ENCODE results near the gene DMRTA2. TPM values are rescaled to one million over a fixed set of nuclear protein-coding genes. Genes with fewer than 3 reads are reported as not detected.
A peak's percentile ranks its signal among the peaks of the same experiment; 100 is the strongest.

The DMRTA2 gene
- total RNA-seq, 1 donor: under 0.01 TPM

- Histone ChIP-seq H3K4me1 (ENCODE audit: insufficient read depth, low read length) (no peaks in the 10 kb centered on the region), H3K27ac (ENCODE audit: low read depth, low read length) (no peak overlapping the region), H3K36me3 (ENCODE audit: insufficient read depth, low read length) (no peaks in the 10 kb centered on the region), H3K4me3 (ENCODE audit: insufficient read depth, low read length) (peak overlapping the region; percentile 44), H4K20me1 (ENCODE audit: insufficient read depth, low read length) (peaks cover 5% of the 10 kb centered on the region), H3K4me2 (ENCODE audit: insufficient read depth, low read length) (peak overlapping the region; percentile 58), H2AFZ (ENCODE audit: low read length) (no peak overlapping the region), H3K9me3 (ENCODE audit: low read depth, low read length) (no peaks in the 10 kb centered on the region), H3K27me3 (ENCODE audit: insufficient read depth, low read length) (peaks cover 82% of the 10 kb centered on the region), H3K79me2 (ENCODE audit: insufficient read depth, low read length) (no peaks in the 10 kb centered on the region)
- no peak for TF ChIP-seq CTCF (IDR thresholded peaks at IDR 0.05; ENCODE audit: extremely low read depth, low read depth, low read length)
- DNase-seq (ENCODE audit: insufficient read length, low spot score, missing footprints): no peak
Observed at GRCh38 chr1:50430010-50430405, 6.8 kb upstream of the DMRTA2 start.

- H3K4me1 ChIP-seq (ENCODE audit: insufficient read depth, low read length): no peaks in the 10 kb centered on the region
- DNase-seq (ENCODE audit: insufficient read length, low spot score, missing footprints): peak; percentile 81
- H3K79me2 ChIP-seq (ENCODE audit: insufficient read depth, low read length): no peaks in the 10 kb centered on the region
- no peaks in the 10 kb centered on the region for H3K9me3 ChIP-seq (ENCODE audit: low read depth, low read length)
- H3K27me3 ChIP-seq (ENCODE audit: insufficient read depth, low read length): peaks cover 100% of the 10 kb centered on the region
- peaks cover 5% of the 10 kb centered on the region for H4K20me1 ChIP-seq (ENCODE audit: insufficient read depth, low read length)
- no peaks in the 10 kb centered on the region for H3K36me3 ChIP-seq (ENCODE audit: insufficient read depth, low read length)
- no peak overlapping the region for H3K4me3 ChIP-seq (ENCODE audit: insufficient read depth, low read length)
- no peak overlapping the region for H3K27ac ChIP-seq (ENCODE audit: low read depth, low read length)
- no peak overlapping the region for H3K4me2 ChIP-seq (ENCODE audit: insufficient read depth, low read length)
- no peak for TF ChIP-seq CTCF (IDR thresholded peaks at IDR 0.05; ENCODE audit: extremely low read depth, low read depth, low read length)
- H2AFZ ChIP-seq (ENCODE audit: low read length): no peak overlapping the region
Observed at GRCh38 chr1:50427818-50428779, 4.9 kb upstream of the DMRTA2 start.

GRCh38 chr1:50427086-50427817 lies 4.0 kb upstream of the DMRTA2 start:
- peaks cover 5% of the 10 kb centered on the region for H4K20me1 ChIP-seq (ENCODE audit: insufficient read depth, low read length)
- no peaks in the 10 kb centered on the region for H3K79me2 ChIP-seq (ENCODE audit: insufficient read depth, low read length)
- H3K27me3 ChIP-seq (ENCODE audit: insufficient read depth, low read length): peaks cover 100% of the 10 kb centered on the region
- no peak for TF ChIP-seq CTCF (IDR thresholded peaks at IDR 0.05; ENCODE audit: extremely low read depth, low read depth, low read length)
- H3K4me3 ChIP-seq (ENCODE audit: insufficient read depth, low read length): no peak overlapping the region
- H3K4me1 ChIP-seq (ENCODE audit: insufficient read depth, low read length): no peaks in the 10 kb centered on the region
- no peak overlapping the region for H3K4me2 ChIP-seq (ENCODE audit: insufficient read depth, low read length)
- H3K9me3 ChIP-seq (ENCODE audit: low read depth, low read length): no peaks in the 10 kb centered on the region
- no peak overlapping the region for H3K27ac ChIP-seq (ENCODE audit: low read depth, low read length)
- H3K36me3 ChIP-seq (ENCODE audit: insufficient read depth, low read length): no peaks in the 10 kb centered on the region
- H2AFZ ChIP-seq (ENCODE audit: low read length): no peak overlapping the region
- peak; percentile 77 for DNase-seq (ENCODE audit: insufficient read length, low spot score, missing footprints)

- Histone ChIP-seq H3K27me3 (ENCODE audit: insufficient read depth, low read length) (peaks cover 100% of the 10 kb centered on the region), H4K20me1 (ENCODE audit: insufficient read depth, low read length) (peaks cover 5% of the 10 kb centered on the region), H3K9me3 (ENCODE audit: low read depth, low read length) (no peaks in the 10 kb centered on the region), H3K4me1 (ENCODE audit: insufficient read depth, low read length) (no peaks in the 10 kb centered on the region), H3K79me2 (ENCODE audit: insufficient read depth, low read length) (no peaks in the 10 kb centered on the region), H2AFZ (ENCODE audit: low read length) (no peak overlapping the region), H3K36me3 (ENCODE audit: insufficient read depth, low read length) (no peaks in the 10 kb centered on the region), H3K4me2 (ENCODE audit: insufficient read depth, low read length) (no peak overlapping the region), H3K4me3 (ENCODE audit: insufficient read depth, low read length) (no peak overlapping the region), H3K27ac (ENCODE audit: low read depth, low read length) (no peak overlapping the region)
- TF ChIP-seq CTCF (IDR thresholded peaks at IDR 0.05; ENCODE audit: extremely low read depth, low read depth, low read length): no peak
- peak; percentile 83 for DNase-seq (ENCODE audit: insufficient read length, low spot score, missing footprints)
Observed at GRCh38 chr1:50426702-50427085, 3.5 kb upstream of the DMRTA2 start.

Data from osteoblast (primary cell).